Prostate gland (tissue), 2 donors: ENCODE results near the gene NPTX1.
A peak's percentile ranks its signal among the peaks of the same experiment; 100 is the strongest.

Experiments used
- CTCF ChIP-seq, 4 experiments: fragments of 200-600 bp in 2 of 4; fragments of 450-650 bp in 2 of 4; sonication (generic) in 2 of 4; IDR thresholded peaks; 1 replicate in 3 of 4; 2 replicates in 1 of 4; pipeline ENCODE4 v1.5.1; 2016 to 2019; ENCODE audit warnings: antibody characterized with exemption in 4 of 4, mild to moderate bottlenecking in 2 of 4, moderate library complexity in 2 of 4
- POLR2A ChIP-seq: fragments of 450-650 bp; IDR thresholded peaks from one replicate; pipeline ENCODE4 v1.6.1; 2016; ENCODE audit warnings: antibody characterized with exemption, mild to moderate bottlenecking

- TF ChIP-seq POLR2A (no peak), CTCF (IDR thresholded peaks at IDR 0.05) (peak; percentile 91 to 98 (median 96))
Measured at GRCh38 chr17:80426671-80427326, 49.6 kb downstream of the NPTX1 start.
